ENCODE data around the gene MAGEA4. TPM values are rescaled to one million over a fixed set of nuclear protein-coding genes. Genes with fewer than 3 reads are reported as not detected.

MAGEA4 gene
- total and polyA plus RNA-seq, 2 donors (not counting 3 experiments of a cell fraction or from before 2014, with no cell fraction given) = not detected

DNA sequence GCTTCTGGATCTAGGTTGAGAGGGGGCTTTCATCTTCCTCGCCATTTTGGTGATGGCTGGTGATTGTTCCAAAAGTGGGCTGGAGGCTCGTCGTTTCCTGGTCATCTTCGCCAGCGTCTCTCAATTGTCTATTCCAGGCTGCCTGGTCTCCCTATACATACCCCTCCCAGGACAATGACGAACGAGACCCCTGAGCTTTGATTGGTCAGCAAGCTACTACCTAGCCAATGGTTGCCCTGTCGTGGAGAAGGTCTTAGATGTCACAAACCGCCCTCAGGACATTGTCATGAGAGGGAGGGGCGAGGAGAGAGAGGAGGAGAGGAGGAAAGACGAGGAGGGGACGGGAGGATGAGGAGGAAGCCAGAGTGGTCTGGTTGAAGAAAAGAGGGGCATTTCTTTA lies 7.7 kb upstream of the MAGEA4 start:
- FAIRE-seq (no peak), DNase-seq (ENCODE audit: low read depth, low spot score) (no peak)
- no peaks in the 10 kb centered on the region for H4K20me1 ChIP-seq (replicated peaks; ENCODE audit: control insufficient read depth, extremely low read depth, insufficient read depth, low read length)
- no peaks in the 10 kb centered on the region for H3K27me3 ChIP-seq (ENCODE audit: control insufficient read depth in 2 of 2, insufficient read depth in 2 of 2, low read length in 2 of 2)
- CTCF ChIA-PET = no interaction called here
- H3K4me2 ChIP-seq (ENCODE audit: insufficient read depth, low read length) = no peak overlapping the region
- H3K4me3 ChIP-seq (replicated peaks in 1 of 3; ENCODE audit: insufficient read depth in 1 of 3, low read depth in 1 of 3, low read length in 3 of 3) = no peak overlapping the region
- dilution Hi-C loops (cut with MboI; ENCODE audit: extremely low pct_ligation_motif_present, low sequenced_read_pairs) = no loop called here
- H3K79me2 ChIP-seq (ENCODE audit: control insufficient read depth, insufficient read depth, low read length) = no peaks in the 10 kb centered on the region
- no peak overlapping the region for H3K9ac ChIP-seq (replicated peaks; ENCODE audit: extremely low read depth, insufficient read depth, low read length)
- H3K9me3 ChIP-seq (replicated peaks; ENCODE audit: control insufficient read depth, insufficient read depth, low read length) = no peaks in the 10 kb centered on the region
- no peaks in the 10 kb centered on the region for H3K9me1 ChIP-seq (replicated peaks; ENCODE audit: control insufficient read depth, extremely low read depth, insufficient read depth, low read length)
- BruUV-seq (replicated peaks) = no TSS peak
- intact Hi-C loops (cut with micrococcal nuclease) = no loop called here
- H2AFZ ChIP-seq (ENCODE audit: low read depth, low read length) = no peak overlapping the region
- TF ChIP-seq FOS (IDR thresholded peaks at IDR 0.05; ENCODE audit: borderline replicate concordance, insufficient read depth, low read length) (no peak), POLR2AphosphoS5 (IDR thresholded peaks at IDR 0.05; ENCODE audit: insufficient read depth, low read depth, low read length) (no peak), JUN (IDR thresholded peaks at IDR 0.05; ENCODE audit: borderline replicate concordance, insufficient read depth, insufficient read length, low read depth) (no peak), POLR2A (IDR thresholded peaks at IDR 0.05; ENCODE audit: low read depth, low read length) (no peak), MYC (IDR thresholded peaks at IDR 0.05; ENCODE audit: low read depth, low read length) (no peak)
- TF ChIP-seq, protein P1, sequence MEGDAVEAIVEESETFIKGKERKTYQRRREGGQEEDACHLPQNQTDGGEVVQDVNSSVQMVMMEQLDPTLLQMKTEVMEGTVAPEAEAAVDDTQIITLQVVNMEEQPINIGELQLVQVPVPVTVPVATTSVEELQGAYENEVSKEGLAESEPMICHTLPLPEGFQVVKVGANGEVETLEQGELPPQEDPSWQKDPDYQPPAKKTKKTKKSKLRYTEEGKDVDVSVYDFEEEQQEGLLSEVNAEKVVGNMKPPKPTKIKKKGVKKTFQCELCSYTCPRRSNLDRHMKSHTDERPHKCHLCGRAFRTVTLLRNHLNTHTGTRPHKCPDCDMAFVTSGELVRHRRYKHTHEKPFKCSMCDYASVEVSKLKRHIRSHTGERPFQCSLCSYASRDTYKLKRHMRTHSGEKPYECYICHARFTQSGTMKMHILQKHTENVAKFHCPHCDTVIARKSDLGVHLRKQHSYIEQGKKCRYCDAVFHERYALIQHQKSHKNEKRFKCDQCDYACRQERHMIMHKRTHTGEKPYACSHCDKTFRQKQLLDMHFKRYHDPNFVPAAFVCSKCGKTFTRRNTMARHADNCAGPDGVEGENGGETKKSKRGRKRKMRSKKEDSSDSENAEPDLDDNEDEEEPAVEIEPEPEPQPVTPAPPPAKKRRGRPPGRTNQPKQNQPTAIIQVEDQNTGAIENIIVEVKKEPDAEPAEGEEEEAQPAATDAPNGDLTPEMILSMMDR (IDR thresholded peaks at IDR 0.05; ENCODE audit: extremely low read depth in 1 of 2, insufficient read depth in 1 of 2, low read depth in 1 of 2, low read length in 2 of 2) = no peak
- TF ChIP-seq, protein P2, sequence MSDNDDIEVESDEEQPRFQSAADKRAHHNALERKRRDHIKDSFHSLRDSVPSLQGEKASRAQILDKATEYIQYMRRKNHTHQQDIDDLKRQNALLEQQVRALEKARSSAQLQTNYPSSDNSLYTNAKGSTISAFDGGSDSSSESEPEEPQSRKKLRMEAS (IDR thresholded peaks at IDR 0.05; ENCODE audit: insufficient read depth, insufficient read length) = no peak
- peaks cover 12% of the 10 kb centered on the region for H3K4me1 ChIP-seq (ENCODE audit: control insufficient read depth, extremely low read depth, insufficient read depth, low read length)
- POLR2A ChIA-PET = no interaction called here
- no peaks in the 10 kb centered on the region for H3K36me3 ChIP-seq (ENCODE audit: control insufficient read depth in 2 of 2, extremely low read depth in 1 of 2, insufficient read depth in 2 of 2, low read length in 2 of 2)
- H3K27ac ChIP-seq (ENCODE audit: insufficient read depth, low read depth, low read length) = no peak overlapping the region
